GM18498 (cell line): ENCODE measurements around the gene ZCCHC8.
"Not testable (repeated sequence)": the region's sequence is repeated elsewhere in the genome, so short reads cannot be mapped to it uniquely, and the experiment has no call there.

Experiments used
- ATAC-seq: cut with Tn5 transposase; IDR thresholded peaks from one replicate; pipeline ENCODE4 v1.9.1; 2021; ENCODE audit warnings: mild to moderate bottlenecking, moderate library complexity; ENCODE audit not compliant: unreplicated experiment

The ZCCHC8 gene

DNA sequence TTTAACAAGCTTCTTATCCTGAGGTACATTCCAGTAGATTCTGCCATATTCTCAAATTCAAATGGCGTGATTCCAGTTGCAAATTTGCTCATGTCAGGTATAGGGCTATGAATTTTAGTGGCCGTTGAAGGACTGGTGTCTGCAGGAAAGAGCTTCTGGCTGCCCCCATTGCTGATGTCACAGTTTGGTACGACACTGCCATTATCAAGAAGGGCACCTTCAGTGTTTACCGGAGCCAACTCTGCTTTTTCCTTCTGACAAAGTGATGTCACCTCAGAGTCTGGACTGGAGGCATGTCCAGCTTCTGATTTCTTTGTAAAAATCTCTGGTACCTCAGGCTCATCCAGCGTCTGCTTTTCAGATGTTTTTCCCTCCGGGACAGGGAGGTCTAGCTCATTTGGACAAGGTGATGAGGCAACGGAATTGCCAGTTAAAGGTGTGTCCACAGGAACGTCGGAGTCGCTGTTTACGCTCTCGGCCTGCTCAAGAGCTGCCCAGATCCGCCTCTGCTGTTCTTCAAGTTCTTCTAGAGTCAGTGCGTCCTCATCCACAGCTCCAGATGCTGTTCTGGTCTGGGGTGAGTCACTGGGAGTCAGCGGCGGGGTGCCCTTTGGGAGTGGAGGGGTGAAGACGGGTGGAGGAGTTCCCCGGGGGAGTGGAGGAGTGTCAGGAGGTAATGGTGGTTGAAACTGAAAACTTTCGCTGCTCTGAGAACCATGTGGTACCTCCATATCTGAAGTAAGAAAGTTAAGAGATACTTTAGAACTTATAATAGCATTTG lies 27.0 kb downstream of the ZCCHC8 start:
- ATAC-seq, result no peak

DNA sequence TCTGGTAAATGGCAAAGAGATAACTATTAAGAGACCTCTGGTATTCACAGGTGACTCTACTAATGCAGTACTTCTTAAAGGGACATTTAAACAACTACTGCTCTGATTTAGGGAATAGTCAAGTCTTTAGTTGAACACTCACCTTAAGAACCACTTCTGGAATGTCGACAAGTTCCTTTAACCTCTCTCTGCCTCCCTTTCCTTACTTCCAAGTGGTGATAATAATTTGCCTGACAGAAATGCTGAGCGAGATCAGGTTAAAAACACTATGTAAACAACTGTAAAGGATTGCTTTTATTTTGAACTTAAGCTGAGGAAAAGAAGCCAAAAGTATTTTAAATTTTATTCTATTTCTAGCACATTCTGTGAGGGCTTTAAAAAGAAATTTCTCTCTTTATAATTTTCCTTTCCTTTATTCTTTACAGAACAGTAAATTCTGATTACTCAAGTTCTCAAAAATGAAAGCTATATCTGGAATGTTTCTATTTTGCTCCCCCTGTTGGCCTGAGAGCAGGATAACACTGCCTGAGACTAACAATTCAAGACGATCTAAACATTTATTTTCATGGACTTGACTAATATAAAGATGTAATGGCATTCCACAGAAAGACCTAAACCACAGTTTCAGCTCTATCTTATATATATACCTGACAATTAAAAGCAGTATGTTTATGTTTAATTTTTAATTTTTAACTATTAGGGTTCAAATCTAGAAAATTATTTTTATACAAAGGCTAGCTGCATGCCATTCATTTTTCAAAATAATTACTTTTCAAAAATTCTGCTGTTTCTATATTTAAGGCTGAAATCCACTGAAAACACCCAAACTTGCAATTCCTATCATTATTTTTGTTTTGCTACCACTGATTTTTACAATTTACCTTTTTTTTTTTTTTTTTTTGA lies 29.2 kb downstream of the ZCCHC8 start:
- ATAC-seq, result no peak

DNA sequence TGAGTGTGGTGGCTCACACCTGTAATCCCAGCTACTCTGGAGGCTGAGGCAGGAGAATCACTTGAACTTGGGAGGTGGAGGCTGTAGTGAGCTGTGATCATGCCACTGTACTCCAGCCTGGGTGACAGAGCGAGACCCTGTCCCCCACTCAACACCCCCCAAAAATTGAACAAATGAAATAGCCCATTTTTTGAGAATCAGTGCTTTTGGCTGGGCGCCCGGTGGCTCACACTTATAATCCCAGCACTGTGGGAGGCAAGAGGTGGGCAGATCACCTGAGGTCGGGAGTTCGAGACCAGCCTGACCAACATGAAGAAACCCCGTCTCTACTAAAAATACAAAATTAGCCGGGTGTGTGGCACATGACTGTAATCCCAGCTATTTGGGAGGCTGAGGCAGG lies 30.2 kb downstream of the ZCCHC8 start:
- not testable (repeated sequence) for ATAC-seq

GRCh38 chr12:122469856-122470255 lies 30.9 kb downstream of the ZCCHC8 start:
- ATAC-seq, result not testable (repeated sequence)

DNA sequence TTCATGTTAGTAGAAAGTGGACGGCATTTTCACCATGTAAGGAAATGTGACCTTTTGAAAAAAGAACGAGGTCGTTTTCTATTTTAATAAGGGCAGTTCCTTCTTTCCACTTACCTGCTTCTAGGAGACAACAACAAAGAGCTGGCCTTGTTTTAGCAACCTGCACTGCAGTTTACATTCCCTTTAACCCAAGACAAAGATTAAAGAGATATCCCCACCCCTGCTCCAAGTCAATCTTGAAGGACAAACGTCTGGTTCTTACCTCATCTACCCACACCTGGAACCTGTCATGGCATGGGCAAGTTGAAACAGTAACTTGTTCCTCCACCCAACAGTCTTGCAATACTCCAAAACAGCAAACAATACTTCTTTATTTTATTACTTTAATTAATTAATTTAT lies 32.7 kb downstream of the ZCCHC8 start:
- no peak for ATAC-seq

GRCh38 chr12:122464317-122465042 lies 36.3 kb downstream of the ZCCHC8 start:
- not testable (repeated sequence) for ATAC-seq

GRCh38 chr12:122460641-122461040 lies 40.1 kb downstream of the ZCCHC8 start:
- ATAC-seq, result no peak

DNA sequence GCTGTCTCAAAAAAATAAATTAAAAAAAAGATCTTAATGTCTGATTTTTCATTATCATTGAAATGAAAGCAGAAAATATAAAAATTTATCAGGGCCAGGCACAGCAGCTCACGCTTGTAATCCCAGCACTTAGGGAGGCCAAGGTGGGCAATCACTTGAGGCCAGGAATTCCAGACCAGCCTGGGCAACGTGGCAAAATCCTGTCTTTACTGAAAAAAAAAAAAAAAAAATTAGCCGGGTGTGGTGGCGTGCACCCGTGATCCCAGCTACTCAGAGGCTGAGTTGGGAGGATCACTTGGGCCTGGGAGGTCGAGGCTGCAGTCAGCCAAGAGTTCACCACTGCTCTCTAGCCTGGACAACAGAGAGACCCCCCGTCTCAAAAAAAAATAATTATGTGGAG lies 40.7 kb downstream of the ZCCHC8 start:
- ATAC-seq, result no peak

DNA sequence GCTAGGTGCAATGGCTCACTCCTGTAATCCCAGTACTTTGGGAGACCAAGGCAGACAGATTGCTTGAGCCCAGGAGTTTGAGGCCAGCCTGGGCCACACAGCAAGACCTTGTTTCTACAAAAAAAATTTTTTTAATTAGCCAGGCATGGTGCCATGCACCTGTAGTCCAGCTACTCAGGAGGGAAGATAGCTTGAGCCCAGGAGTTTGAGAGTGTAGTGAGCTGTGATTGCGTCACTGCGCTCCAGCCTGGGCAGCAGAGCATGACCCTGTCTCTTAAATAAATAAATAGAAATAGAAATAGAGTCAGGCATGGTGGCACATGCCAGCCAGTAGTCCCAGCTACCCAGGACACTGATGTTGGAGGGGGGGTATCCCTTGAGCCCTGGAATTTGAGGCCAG lies 41.5 kb downstream of the ZCCHC8 start:
- no peak for ATAC-seq

- ATAC-seq, result no peak
Measured at GRCh38 chr12:122458105-122459035, 42.4 kb downstream of the ZCCHC8 start.

DNA sequence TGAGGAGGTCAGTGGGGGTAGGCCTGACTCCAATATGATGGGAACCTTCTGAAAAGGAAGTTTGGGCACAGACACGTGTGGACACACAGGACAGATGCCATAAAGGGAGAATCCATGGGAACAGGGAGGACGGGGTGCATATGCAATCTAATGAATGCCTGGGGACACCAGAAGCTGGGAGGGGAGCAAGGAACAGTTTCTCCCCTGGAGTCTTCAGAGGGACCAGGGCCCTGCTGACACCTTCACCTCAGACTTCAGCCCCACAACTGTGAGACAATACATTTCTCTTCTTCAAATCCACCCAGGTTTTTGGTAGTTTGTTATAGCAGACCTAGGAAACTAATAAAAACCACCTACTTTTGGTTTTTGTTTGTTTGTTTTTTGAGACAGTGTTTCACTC lies 43.1 kb downstream of the ZCCHC8 start:
- ATAC-seq, result no peak

DNA sequence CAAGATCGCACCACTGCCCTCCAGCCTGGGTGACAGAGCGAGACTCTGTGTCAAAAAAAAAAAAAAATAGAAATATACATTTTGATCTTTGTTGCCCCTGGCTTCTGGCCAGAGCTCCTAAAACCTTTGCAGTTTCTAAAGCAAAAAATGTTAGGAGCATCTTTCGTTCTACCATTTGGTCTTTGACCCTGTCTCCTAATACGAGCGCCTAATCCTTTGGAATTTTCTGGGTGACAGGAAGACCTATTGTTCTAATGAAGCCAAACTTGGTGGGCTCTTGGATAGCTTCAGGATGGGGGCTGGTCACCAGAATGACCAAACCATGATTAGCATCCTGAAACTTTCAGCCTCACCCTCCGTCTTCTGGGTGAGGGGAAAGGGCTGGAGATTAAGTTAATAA lies 46.0 kb downstream of the ZCCHC8 start:
- ATAC-seq, result no peak

- no peak for ATAC-seq
Measured at GRCh38 chr12:122454250-122454721, 46.4 kb downstream of the ZCCHC8 start.

DNA sequence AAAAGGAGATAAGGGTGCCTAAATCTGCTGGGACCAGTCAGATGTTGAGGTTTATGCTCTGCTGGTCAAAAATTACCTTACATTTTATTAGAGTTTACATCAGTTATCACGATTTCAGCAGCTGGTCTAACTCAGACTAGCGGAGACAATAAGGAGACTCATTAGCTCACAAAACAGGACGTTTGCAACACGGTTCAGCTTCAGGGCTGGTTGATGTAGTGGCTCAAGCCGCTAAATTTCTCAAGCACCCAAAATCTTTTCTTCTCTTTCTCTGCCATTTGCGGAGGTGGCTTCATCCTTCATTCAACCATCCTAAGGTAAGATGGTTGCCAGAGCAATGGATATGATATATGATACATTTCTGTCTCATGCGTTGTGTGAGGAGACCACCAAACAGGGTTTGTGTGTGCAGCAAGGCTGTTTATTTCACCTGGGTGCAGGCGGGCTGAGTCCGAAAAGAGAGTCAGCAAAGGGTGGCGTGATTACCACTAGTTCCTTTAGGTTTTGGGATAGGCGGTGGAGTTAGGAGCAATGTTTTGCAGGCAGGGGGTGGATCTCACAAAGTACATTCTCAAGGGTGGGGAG lies 47.9 kb downstream of the ZCCHC8 start:
- ATAC-seq, result no peak

DNA sequence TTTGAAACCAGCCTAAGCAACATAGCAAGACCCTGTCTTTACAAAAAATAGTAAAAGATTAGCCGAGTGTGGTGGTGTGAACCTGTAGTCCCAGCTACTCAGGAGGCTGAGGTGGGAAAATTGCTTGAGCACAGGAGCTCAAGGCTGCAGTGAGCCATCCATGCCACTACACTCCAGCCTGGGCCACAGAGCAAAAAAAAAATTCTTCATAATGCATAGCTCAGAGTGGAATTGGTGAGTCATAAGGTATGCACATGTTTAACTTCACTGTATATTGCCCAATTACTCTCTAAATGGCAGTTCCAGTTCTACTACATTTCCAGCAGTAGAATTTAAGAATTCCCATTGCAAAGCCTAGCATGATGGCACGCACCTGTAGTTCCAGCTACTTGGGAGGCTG lies 51.4 kb downstream of the ZCCHC8 start:
- ATAC-seq, result no peak

DNA sequence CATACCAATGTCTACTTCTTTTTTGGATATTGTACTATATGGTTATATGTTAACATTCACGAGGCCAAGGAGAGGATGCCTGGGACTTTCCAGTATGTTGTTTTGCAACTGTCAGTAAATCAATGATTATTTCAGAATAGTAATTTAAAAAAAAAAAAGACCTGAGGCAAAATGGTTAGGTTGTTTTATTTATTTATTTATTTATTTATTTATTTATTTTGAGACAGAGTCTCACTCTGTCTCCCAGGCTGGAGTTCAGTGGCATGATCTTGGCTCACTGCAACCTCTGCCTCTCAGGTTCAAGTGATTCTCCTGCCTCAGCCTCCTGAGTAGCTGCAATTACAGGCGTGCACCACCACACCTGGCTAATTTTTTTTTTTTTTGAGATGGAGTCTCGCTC lies 52.9 kb downstream of the ZCCHC8 start:
- not testable (repeated sequence) for ATAC-seq

DNA sequence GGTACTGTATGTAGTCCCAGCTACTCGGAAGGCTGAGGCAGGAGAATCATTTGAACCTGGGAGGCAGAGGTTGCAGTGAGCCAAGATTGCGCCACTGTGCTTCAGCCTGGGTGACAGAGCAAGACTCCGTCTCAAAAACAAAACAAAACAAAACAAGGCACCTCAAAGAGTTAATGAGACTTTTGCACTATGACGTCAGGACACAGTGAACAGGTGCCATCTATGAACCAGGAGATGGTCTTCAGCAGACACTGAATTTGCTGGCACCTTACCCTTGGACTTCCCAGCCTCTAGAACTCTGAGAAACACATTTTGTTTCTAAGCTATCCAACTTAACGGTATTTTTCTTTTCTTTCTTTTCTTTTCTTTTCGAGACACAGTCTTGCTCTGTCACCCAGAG lies 54.3 kb downstream of the ZCCHC8 start:
- ATAC-seq, result not testable (repeated sequence)

GRCh38 chr12:122444071-122444470 lies 56.7 kb downstream of the ZCCHC8 start:
- not testable (repeated sequence) for ATAC-seq

- not testable (repeated sequence) for ATAC-seq
Measured at GRCh38 chr12:122438822-122439221, 61.9 kb downstream of the ZCCHC8 start.

DNA sequence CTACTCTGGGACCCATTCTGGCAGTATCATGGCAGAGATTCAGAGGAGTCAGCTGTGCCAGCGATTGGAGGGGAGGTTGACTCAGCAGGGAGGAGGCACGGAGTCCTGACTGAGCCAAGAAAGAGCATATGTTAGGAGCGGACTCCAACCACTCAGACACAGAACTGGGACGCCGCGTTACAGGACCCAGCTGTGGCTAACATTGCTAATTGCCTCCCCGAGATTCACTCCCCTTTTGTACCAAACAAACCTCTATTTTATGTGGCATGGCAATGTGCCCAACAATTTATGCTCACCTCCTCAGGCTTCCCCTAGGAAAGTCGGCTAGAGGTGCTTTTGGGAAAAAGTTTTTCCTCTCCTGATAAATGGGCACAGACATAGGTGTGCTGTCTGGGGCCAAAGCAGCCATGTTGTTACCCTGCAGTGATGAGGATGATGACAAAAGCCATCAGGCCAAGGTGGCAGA lies 63.0 kb downstream of the ZCCHC8 start:
- ATAC-seq, result no peak
